Endodermal cell (in vitro differentiated cells): Measurements from ENCODE around the gene ACYP2. TPM values are rescaled to one million over a fixed set of nuclear protein-coding genes. Genes with fewer than 3 reads are reported as not detected.

Experiments
- DNase-seq: peaks from one replicate; pipeline ENCODE4 v3.0.0-alpha.2; 2017
- H3K27ac ChIP-seq: 2 replicates; pipeline ENCODE4 v1.5.1; 2013; ENCODE audit warnings: mild to moderate bottlenecking, low read depth, low read length, moderate library complexity
- H3K27me3 ChIP-seq: 2 replicates; pipeline ENCODE4 v1.6.1; 2013; ENCODE audit warnings: mild to moderate bottlenecking, low read length, moderate library complexity; ENCODE audit not compliant: insufficient read depth, control insufficient read depth, poor library complexity, severe bottlenecking
- H3K36me3 ChIP-seq: 2 replicates; pipeline ENCODE4 v1.7.0; 2013; ENCODE audit warnings: mild to moderate bottlenecking, low read length, moderate library complexity; ENCODE audit not compliant: control insufficient read depth, insufficient read depth
- H3K4me1 ChIP-seq: one replicate; pipeline ENCODE4 v1.7.0; 2013; ENCODE audit warnings: low read length; ENCODE audit not compliant: control insufficient read depth, insufficient read depth
- H3K4me3 ChIP-seq: 2 replicates; pipeline ENCODE4 v1.5.1; 2013; ENCODE audit warnings: mild to moderate bottlenecking, low read length, moderate library complexity
- H3K9ac ChIP-seq: 2 replicates; pipeline ENCODE4 v1.6.1; 2013; ENCODE audit warnings: mild to moderate bottlenecking, low read length, moderate library complexity; ENCODE audit not compliant: poor library complexity, severe bottlenecking; ENCODE audit errors: extremely low read depth
- H3K9me3 ChIP-seq: 2 replicates; pipeline ENCODE4 v1.6.1; 2013; ENCODE audit warnings: mild to moderate bottlenecking, low read length, moderate library complexity; ENCODE audit not compliant: control insufficient read depth
- H3K27ac Mint-ChIP-seq: 2 replicates; pipeline ENCODE4 v1.8.0; 2020; ENCODE audit warnings: mixed read lengths
- H3K27me3 Mint-ChIP-seq: 2 replicates; pipeline ENCODE4 v1.8.0; 2021; ENCODE audit warnings: mild to moderate bottlenecking, mixed read lengths; ENCODE audit not compliant: insufficient read depth
- H3K36me3 Mint-ChIP-seq: 2 replicates; pipeline ENCODE4 v1.8.0; 2020; ENCODE audit warnings: low read depth, mixed read lengths
- H3K4me1 Mint-ChIP-seq: 2 replicates; pipeline ENCODE4 v1.8.0; 2020; ENCODE audit warnings: mixed read lengths
- H3K4me3 Mint-ChIP-seq: 2 replicates; pipeline ENCODE4 v1.8.0; 2020; ENCODE audit warnings: mild to moderate bottlenecking, moderate library complexity, mixed read lengths
- H3K9me3 Mint-ChIP-seq: 2 replicates; pipeline ENCODE4 v1.8.0; 2020; ENCODE audit warnings: mild to moderate bottlenecking, mixed read lengths
- WGBS, 2 experiments: methylation state at CpG; one replicate each; pipeline versions ENCODE4 v1.1.5 to v1.1.7; 2013; ENCODE audit warnings: missing lambda C conversion rate in 2 of 2, mixed read lengths in 1 of 2; ENCODE audit not compliant: insufficient coverage in 1 of 2, insufficient read length in 1 of 2; 5-methylcytosine and 5-hydroxymethylcytosine counted together
- total RNA-seq, 2 donors: library from RNA; stranded (reverse); fragmentation: NEBNext Ultra II Directional in 1 of 2; extraction: Animal tissue kit (Norgen Biotek cat#: 25700) in 1 of 2; gene quantifications; 2 replicates in 1 of 2; 3 replicates in 1 of 2; pipeline ENCODE4 v1.2.1, GENCODE V29; 2021
- TF ChIP-seq, protein P1 (sequence below): fragments of 200-600 bp; sonication (generic); conservative IDR thresholded peaks from 2 replicates; pipeline ENCODE4 v1.5.0; 2021; ENCODE audit warnings: antibody characterized with exemption, mild to moderate bottlenecking

ACYP2 gene
- total RNA-seq, 2 donors from 2014 or later, result 7.4 to 8.6 TPM

DNA sequence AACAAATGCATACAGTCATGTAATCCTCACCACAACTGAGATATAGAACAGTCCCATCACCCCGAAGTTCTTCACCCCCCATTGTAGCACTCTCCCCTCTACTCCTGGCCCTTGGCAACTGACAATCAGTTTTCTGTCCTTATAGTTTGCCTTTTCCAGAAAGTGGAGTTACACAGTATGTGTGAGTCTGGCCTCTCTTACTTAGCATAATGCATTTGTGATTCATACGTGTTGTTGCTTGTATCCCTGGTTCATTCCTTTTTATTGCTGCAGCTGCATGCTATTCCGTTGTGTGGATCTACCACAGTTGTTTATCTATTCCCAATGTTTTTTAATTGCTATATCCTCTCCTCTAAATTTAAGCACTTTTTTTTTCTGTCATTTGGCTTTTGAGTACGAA is 17.6 kb downstream of the ACYP2 start:
- H3K9ac ChIP-seq, result no peak overlapping the region
- no peak overlapping the region for H3K4me3 ChIP-seq
- H3K9me3 ChIP-seq, result no peaks in the 10 kb centered on the region
- no peak for DNase-seq
- H3K27ac ChIP-seq, result no peak overlapping the region
- TF ChIP-seq, protein P1, sequence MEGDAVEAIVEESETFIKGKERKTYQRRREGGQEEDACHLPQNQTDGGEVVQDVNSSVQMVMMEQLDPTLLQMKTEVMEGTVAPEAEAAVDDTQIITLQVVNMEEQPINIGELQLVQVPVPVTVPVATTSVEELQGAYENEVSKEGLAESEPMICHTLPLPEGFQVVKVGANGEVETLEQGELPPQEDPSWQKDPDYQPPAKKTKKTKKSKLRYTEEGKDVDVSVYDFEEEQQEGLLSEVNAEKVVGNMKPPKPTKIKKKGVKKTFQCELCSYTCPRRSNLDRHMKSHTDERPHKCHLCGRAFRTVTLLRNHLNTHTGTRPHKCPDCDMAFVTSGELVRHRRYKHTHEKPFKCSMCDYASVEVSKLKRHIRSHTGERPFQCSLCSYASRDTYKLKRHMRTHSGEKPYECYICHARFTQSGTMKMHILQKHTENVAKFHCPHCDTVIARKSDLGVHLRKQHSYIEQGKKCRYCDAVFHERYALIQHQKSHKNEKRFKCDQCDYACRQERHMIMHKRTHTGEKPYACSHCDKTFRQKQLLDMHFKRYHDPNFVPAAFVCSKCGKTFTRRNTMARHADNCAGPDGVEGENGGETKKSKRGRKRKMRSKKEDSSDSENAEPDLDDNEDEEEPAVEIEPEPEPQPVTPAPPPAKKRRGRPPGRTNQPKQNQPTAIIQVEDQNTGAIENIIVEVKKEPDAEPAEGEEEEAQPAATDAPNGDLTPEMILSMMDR, result no peak
- Mint-ChIP-seq H3K4me3 (no peak overlapping the region), H3K27me3 (no peaks in the 10 kb centered on the region), H3K36me3 (no peaks in the 10 kb centered on the region), H3K27ac (no peak overlapping the region), H3K4me1 (no peaks in the 10 kb centered on the region), H3K9me3 (no peaks in the 10 kb centered on the region)
- no peaks in the 10 kb centered on the region for H3K27me3 ChIP-seq
- WGBS, 2 experiments, result 97 to 100% methylated on average over 2 to 3 of the region's 4 CpGs
- H3K4me1 ChIP-seq, result no peaks in the 10 kb centered on the region
- no peaks in the 10 kb centered on the region for H3K36me3 ChIP-seq

DNA sequence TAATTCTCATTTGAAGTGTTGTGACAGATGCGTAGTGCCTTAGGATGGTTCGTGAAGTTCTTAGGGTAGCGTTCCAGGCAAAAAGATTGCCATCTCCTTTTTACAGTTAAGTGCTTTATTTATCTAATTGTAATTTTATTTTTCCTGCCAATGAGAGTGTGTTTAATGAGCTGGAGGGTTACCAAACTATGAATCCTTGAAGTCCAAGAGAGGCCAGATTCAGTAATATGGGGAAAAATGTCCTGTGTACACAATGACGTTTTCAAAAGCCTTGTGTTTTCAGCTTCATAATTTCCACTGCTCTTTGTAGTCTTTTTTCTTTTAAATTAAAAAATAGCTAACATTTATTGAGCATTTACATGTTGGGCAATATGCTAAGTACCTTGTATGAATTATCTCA is 23.8 kb downstream of the ACYP2 start:
- no peak for DNase-seq
- no peaks in the 10 kb centered on the region for H3K9me3 ChIP-seq
- no peak overlapping the region for H3K9ac ChIP-seq
- TF ChIP-seq, protein P1, result no peak
- H3K4me1 Mint-ChIP-seq, result no peaks in the 10 kb centered on the region
- no peak overlapping the region for H3K4me3 Mint-ChIP-seq
- H3K27me3 ChIP-seq, result no peaks in the 10 kb centered on the region
- H3K4me1 ChIP-seq, result no peaks in the 10 kb centered on the region
- H3K4me3 ChIP-seq, result no peak overlapping the region
- H3K36me3 ChIP-seq, result no peaks in the 10 kb centered on the region
- no peaks in the 10 kb centered on the region for H3K36me3 Mint-ChIP-seq
- no peak overlapping the region for H3K27ac Mint-ChIP-seq
- 98 to 100% methylated on average over 2 to 4 of the region's 4 CpGs for WGBS, 2 experiments
- H3K27me3 Mint-ChIP-seq, result no peaks in the 10 kb centered on the region
- no peaks in the 10 kb centered on the region for H3K9me3 Mint-ChIP-seq
- no peak overlapping the region for H3K27ac ChIP-seq

DNA sequence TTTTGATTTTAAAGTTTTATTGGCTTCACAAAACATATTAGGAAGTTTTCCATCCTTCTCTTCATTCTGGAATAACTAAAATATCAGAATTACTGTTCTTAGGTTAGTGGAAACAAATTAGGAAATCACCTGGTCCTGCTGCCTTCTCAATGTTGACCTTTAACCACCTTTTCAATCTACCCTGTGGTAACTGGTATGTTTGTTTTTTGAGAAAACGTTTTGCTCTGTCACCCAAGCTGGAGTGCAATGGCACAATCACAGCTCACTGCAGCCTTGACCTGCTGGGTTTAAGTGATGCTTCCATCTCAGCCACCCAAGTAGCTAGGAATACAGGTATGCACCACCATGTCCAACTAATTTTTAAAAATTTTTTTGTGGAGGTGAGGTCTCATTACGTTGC is 28.4 kb downstream of the ACYP2 start:
- Mint-ChIP-seq H3K27me3 (no peaks in the 10 kb centered on the region), H3K4me3 (no peak overlapping the region), H3K4me1 (no peaks in the 10 kb centered on the region), H3K36me3 (no peaks in the 10 kb centered on the region), H3K27ac (no peak overlapping the region), H3K9me3 (no peaks in the 10 kb centered on the region)
- H3K4me3 ChIP-seq, result no peak overlapping the region
- H3K36me3 ChIP-seq, result no peaks in the 10 kb centered on the region
- no peak for DNase-seq
- H3K9ac ChIP-seq, result no peak overlapping the region
- WGBS, 2 experiments, result 79 to 80% methylated on average over 1 to 2 of the region's 2 CpGs
- H3K27ac ChIP-seq, result no peak overlapping the region
- no peaks in the 10 kb centered on the region for H3K27me3 ChIP-seq
- no peaks in the 10 kb centered on the region for H3K9me3 ChIP-seq
- TF ChIP-seq, protein P1, result no peak
- no peaks in the 10 kb centered on the region for H3K4me1 ChIP-seq
